NCI-H2029 (cell line): ENCODE results near the gene NUAK2.

Experiments
- DNase-seq: peaks from one replicate; lab custom pipeline; 2025; lab: John Stamatoyannopoulos, UW

Gene NUAK2

GRCh38 chr1:205319081-205320018, 2.2 kb downstream of the NUAK2 start:
- DNase-seq = peak; percentile 95

DNA sequence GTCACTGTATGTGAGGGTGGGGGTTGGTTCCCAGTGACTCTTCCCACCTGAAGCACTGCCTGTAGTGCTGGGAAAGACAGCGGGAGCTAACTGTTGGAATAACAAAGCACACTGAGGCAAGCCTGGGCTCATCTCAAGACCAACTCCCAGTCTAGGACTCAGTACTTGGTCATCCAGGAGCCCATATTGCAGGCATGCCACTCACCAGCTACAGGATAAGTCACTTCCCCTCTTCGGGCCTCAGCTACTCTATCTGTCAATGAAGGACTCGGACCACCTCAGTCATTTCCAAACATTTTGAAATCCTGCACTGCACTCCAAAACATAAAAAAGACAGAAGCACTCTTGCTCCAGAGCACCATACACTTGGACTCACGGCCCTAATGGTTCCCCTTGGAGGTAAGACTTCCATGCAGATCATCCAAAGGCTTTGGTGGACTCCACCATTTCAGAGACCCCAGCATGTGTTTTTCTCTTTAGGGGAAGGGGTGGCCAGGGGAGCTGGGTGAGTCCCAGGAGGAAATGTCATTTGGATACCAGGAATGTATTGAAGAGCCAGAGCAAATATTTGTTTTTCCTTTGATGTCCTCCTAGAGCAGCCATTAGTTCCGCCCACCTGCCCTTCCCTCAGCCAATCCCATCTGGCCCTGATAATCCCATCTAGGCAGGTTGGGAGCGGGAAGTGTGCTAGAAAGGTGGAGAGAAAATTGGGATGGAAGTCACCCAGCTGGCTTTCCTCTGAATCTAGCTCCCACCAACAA, 3.1 kb downstream of the NUAK2 start:
- peak; percentile 95 for DNase-seq

- peak; percentile 95 for DNase-seq
Observed at GRCh38 chr1:205317311-205317917, 4.1 kb downstream of the NUAK2 start.

GRCh38 chr1:205316161-205316566, 5.4 kb downstream of the NUAK2 start:
- DNase-seq = peak; percentile 31

- DNase-seq = peak; percentile 63
Observed at GRCh38 chr1:205315008-205315618, 6.4 kb downstream of the NUAK2 start.

DNA sequence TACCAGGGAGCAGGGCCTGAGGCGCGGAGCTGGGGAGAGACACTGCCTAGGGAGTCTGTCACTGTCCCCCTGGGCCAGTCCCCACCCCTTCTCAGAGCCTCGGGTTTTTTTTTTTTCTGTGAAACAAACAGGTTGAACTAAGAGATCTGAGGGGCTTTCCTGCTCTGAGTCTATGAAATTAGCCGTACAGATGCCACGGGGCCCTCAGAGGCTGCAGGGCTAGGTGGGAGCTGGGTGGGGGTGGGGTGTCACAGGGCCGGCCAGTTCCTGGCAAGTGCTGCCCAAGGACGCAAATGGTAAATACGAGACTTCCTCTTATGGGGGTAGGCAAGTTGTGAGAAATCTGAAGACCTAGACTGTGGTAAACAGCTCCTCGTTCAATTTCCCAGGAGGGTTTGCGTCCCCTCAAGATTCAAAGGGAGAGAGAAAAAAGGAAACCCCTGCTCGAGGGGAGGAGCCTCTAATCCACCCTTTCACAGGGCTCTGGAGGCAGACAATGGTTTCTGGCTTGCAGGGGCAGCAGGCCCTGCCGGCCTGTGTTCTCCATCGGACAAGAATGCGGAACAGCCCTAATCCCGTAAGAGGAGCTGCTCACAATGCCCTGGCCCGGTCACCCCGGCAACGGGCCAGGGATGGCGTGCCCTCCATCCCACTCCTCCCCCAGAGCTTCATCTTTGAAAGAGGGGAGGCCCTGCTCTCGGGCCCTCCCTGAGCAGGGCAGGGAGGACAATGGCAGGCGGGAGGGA, 7.8 kb downstream of the NUAK2 start:
- DNase-seq = peak; percentile 39

DNA sequence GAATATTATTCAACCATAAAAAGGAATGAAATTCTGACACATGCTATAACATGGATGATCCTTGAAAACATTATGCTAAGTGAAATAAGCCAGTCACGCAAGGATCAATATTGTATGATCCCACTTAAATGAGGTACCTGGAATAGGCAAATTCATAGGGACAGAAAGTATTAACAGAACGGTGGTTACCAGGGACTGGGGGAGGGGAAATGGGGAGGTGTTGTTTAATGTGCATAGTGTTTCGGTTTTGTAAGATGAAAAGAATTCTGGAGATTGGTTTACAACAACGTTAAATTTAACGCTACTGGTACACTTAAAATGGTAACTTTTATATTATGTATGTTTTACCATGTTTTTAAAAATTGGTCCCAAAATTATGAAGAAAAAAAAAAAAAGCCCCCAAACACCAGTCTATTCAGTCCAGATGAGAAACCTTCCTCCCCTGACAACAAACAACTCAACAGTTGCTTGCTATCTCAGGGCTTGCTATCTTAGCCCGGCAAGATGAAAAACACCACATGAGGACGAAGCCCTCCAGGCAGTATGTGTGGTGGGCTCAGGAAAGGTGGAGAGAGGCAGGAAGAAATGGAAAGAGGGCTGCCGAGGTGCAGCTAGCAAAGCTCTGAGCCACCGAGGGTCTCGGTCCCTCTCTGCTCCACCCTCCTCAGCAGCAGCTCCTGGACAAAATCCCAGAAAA, 8.5 kb downstream of the NUAK2 start:
- no peak for DNase-seq

DNA sequence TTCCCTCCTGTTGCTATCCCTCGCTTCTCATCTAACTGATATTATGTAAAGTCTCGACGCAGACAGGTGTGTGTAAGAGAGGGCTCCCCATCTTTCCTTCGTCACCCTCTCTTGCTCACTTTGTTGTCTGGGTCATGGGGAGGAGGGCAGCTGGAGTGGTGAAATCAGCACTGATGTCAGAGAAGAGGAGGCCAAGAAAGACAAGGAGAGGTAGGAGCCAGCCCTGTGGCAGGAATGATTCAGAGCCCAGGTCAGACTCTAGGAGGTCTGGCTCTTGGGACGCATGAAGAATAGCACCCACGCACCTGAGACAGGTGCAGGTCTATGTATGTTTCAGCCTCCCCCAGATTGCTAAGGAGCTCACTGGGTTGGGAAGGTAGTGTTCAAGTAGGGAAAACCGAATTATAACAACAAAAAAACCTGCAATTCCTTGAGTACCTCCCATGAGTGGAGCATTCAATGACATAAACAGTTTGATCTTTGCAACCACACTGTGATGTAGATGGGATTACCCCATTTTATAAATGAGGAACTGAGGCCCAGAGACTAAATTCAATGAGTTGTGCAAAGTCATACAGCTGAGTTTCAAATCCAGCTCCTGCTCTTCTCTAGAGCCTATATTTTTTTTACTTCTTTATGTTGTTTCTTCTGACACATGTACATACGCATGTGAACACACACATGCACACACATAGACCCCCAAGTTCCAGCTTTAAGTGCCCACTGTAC, 10.4 kb downstream of the NUAK2 start:
- DNase-seq = no peak

DNA sequence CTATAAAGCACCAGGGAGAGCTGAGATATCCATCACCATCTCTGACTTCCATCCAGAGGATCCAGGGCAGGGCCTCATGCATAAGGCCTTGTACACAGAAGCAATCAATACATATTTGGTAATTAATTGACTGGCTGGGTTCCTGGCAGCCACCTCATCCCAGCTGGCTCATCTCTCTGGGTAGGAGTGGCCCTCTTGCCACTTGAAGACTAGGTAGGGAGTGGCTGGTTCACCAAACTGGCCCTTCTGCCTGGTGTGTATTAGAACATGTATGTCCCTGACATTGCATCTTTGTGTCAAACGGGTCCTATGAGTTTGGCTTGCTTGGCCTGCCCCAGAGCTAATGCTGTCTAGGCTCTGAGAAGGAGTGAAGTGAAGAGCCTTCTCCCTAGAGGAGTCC, 11.8 kb downstream of the NUAK2 start:
- no peak for DNase-seq

DNA sequence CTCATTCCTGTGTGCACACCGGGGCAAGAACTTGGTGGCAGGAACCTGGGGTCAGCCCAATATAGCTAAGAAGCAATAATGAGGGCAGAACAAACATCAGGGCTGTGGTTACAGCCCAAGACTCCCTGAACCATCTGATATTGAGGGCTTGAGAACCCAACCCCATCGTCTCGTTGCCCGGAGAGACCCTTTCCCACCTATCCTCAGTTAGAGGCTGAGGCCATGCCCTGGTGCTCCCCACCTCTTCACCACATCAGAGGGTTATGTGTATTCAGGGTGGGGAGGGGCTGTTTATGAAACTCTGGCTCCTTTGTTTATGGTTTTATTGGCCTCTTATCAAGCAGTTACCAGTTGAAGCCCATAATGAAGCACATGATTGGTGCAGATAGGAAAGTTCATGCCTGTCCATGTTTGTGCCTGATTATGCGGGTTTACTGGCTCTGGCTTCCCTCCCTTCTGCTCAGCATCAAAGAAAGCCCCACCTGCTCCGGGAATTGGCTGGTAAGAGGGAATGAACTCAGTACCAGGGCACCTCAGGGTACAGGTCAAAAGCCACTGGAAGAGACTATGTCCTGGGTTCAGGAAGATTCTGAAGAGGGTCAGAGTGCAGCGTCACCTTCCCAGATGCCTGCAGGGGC, 14.5 kb downstream of the NUAK2 start:
- no peak for DNase-seq

DNA sequence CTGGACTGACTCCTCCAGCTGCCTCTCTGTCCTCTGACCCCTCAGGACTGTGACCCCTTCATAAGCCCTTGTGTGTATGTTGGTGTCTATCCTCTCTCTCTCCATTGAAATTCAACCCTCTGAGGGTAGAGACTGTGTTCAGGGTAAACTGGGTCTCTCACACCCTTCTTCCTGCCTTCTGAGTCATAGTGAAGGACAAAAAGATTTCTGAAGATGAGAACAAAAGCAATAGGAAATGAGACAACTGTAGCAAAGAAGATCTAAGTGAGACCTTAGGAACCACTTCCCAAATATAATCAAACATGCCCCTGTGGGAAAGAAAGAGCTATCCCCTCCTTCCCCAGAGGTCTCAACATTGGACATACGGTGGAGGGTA, 16.9 kb downstream of the NUAK2 start:
- no peak for DNase-seq

DNA sequence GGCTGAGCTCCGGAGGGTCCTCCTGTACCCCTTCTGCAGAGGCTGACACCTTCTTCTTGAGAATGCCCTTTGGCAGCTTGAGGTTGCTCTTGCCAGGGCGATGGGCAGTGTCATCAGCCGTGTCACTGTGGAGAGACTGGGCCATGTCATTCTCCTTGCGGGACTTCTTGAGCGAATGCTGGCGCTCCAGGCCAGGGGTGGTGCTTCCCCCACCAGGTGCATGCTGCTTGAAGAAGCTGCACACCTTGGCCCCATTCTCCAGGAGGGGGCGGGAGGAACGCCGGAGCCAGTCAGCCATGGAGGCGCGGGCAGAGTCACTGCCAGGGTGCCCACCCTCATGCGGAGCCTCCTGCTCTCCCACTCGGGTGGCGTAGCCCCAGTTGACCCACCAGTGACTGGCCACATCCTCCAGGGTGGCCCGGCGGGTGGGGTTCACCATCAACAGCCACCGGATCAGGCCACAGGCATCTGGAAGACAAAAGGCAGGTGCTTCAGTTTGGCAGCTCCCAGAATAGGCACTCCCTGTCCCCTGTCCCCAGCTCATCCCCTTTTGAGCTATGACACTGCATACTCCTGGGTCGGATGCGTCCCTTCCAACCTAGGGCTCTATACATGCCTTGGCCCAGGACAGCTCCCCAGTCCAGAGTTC, 17.4 kb downstream of the NUAK2 start:
- DNase-seq = no peak

DNA sequence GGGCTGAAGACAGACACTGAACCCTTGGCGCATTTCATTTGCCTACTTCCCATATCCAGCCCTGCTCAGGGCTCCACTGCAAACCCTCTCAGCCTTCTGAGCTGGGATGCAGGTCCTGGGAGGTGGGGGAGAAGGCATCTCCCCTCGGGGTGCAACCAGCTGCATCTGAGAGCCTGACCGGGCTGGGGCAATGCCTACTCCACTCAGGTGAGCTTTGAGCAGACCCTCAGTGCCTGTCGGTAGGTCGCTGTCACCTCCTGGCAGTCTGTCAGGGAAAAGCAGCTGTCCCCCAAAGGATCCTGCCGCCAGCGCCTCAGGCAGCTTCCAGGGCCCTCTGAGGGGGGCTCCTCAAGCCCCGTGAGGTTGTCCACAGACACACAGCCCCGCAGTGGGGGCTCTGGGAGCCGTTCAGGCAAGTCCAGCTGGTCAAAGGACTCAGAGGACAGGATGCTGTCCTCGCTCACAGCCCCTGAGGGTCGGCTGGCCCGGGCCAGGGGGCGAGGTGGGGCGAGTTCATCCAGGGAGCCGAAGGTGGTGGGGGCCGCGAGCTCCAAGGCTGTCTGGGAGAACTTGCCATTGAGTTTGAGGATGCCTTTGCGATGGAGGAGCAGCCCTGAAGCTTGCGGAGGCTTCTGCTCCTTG, 18.2 kb downstream of the NUAK2 start:
- DNase-seq = no peak

- no peak for DNase-seq
Observed at GRCh38 chr1:205301842-205302588, 19.5 kb downstream of the NUAK2 start.

GRCh38 chr1:205301205-205301821, 20.2 kb downstream of the NUAK2 start:
- peak; percentile 89 for DNase-seq

DNA sequence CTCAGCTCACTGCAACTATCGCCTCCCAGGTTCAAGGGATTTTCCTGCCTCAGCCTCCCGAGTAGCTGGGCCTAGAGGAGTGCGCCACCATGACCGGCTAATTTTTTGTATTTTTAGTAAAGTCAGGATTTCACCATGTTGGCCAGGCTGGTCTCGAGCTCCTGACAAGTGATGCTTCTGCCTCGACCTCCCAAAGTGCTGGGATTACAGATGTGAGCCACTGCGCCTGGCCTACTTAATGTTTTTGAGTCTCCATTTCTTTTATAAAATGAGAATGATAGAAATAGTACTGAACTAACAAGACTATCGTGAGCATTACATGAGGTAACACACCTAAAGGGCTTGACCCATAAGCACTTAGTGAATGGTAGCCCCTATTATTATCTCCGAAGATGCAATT, 21.4 kb downstream of the NUAK2 start:
- no peak for DNase-seq

DNA sequence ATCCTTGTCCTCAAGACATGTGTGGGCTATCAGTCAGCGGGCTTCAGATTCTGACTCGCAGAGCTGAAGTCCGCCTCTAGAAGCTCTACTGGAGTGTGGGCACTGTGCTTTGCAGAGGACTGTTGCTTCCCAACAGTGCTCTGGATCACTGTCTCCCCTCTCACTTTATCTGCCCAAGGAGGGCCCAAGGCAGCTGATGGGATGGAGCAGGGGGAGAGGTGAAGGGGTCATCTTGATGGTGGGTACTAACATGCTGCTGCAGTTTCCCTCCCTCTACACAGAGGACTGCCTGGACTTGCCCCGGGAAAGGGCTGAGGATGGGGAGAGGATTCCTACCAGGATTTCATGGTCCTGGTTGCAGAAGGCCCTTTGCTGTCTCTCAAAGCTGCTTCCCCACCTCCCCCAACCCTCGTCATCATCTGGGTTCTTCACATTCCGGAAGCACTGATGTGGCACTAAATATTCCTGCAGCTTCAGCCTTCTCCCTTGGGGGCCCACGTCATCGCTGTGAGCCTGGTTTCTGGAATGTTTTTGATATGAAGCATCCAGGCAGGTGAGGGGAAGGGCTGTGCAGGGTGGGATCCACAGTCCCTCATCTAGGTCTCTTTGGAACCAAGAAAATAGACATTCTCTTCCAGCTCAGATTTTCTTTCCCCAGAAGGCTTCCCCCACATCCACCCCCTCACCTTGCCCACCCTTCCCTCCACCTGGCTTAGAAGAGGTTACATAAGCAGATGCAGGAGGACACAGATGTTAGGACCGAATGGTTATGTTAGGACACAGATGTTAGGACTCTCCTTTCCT, 23.2 kb downstream of the NUAK2 start:
- DNase-seq = peak; percentile 26
